OCI-LY7 (cell line): ENCODE results near the gene DNAH17. TPM values are rescaled to one million over a fixed set of nuclear protein-coding genes. Genes with fewer than 3 reads are reported as not detected.

Source experiments
- BruUV-seq: library from RNA; stranded (reverse); fragments of 400-500 nt; replicated peaks from 2 replicates; lab custom pipeline; 2021; lab: Mats Ljungman, UMichigan
- CTCF ChIA-PET: fragments of 300-600 bp; sonication (Branson Sonifier 250); formaldehyde crosslinking; loops from one replicate; lab custom pipeline; 2022; ENCODE audit warnings: antibody characterized with exemption; ENCODE audit not compliant: unreplicated experiment; lab: Charles Lee
- POLR2A ChIA-PET: fragments of 300-600 bp; sonication (Branson Sonifier 250); formaldehyde crosslinking; loops from one replicate; lab custom pipeline; 2022; ENCODE audit warnings: antibody characterized with exemption; lab: Charles Lee
- DNase-seq: peaks from one replicate; pipeline ENCODE4 v3.0.0-alpha.2; 2015; ENCODE audit warnings: low spot score
- H2AFZ ChIP-seq: fragments of 200-600 bp; sonication (generic), shearing (Covaris generic); 2 replicates; pipeline ENCODE4 v1.6.1; 2014; ENCODE audit warnings: mild to moderate bottlenecking, antibody characterized with exemption, low read length, moderate library complexity
- H3K27ac ChIP-seq: fragments of 200-600 bp; sonication (generic); 2 replicates; pipeline ENCODE4 v1.5.1; 2014; ENCODE audit warnings: mixed run types, low read depth, mild to moderate bottlenecking, moderate library complexity, low read length, inconsistent platforms; ENCODE audit not compliant: poor library complexity, severe bottlenecking
- H3K36me3 ChIP-seq: fragments of 200-600 bp; sonication (generic); 2 replicates; pipeline ENCODE4 v1.6.1; 2014; ENCODE audit warnings: mild to moderate bottlenecking, antibody characterized with exemption, low read length, moderate library complexity, mixed read lengths; ENCODE audit not compliant: insufficient read depth
- H3K4me1 ChIP-seq: fragments of 200-600 bp; sonication (generic); 2 replicates; pipeline ENCODE4 v1.5.1; 2014; ENCODE audit warnings: mild to moderate bottlenecking, low read length; ENCODE audit not compliant: insufficient read depth, poor library complexity, severe bottlenecking
- H3K4me2 ChIP-seq: fragments of 200-600 bp; sonication (generic); 2 replicates; pipeline ENCODE4 v1.6.1; 2014; ENCODE audit warnings: mild to moderate bottlenecking, low read length
- H3K4me3 ChIP-seq: fragments of 200-600 bp; sonication (generic); 2 replicates; pipeline ENCODE4 v1.5.1; 2014; ENCODE audit warnings: mild to moderate bottlenecking, low read depth, low read length; ENCODE audit not compliant: poor library complexity, severe bottlenecking
- H3K79me2 ChIP-seq: fragments of 200-600 bp; sonication (generic); 2 replicates; pipeline ENCODE4 v1.6.1; 2016; ENCODE audit warnings: low read depth, mild to moderate bottlenecking, low read length, moderate library complexity, mixed read lengths; ENCODE audit not compliant: insufficient read depth
- H3K9me2 ChIP-seq: fragments of 200-600 bp; sonication (generic); 2 replicates; pipeline ENCODE4 v1.6.1; 2016; ENCODE audit warnings: mild to moderate bottlenecking, low read length, mixed read lengths; ENCODE audit not compliant: insufficient read depth
- H3K9me3 ChIP-seq: fragments of 200-600 bp; sonication (generic); 2 replicates; pipeline ENCODE4 v1.6.1; 2014; ENCODE audit warnings: mild to moderate bottlenecking, mixed run types, low read length, mixed read lengths
- H4K20me1 ChIP-seq: fragments of 200-600 bp; sonication (generic); 2 replicates; pipeline ENCODE4 v1.6.1; 2014; ENCODE audit warnings: mild to moderate bottlenecking, antibody characterized with exemption, low read length, moderate library complexity, mixed read lengths; ENCODE audit not compliant: insufficient read depth
- EZH2phosphoT487 ChIP-seq: fragments of 200-600 bp; sonication (generic); IDR thresholded peaks from 2 replicates; pipeline ENCODE4 v1.6.1; 2018; ENCODE audit warnings: low read depth, borderline replicate concordance, mild to moderate bottlenecking, mixed run types, antibody characterized with exemption, low read length, moderate library complexity, mixed read lengths
- intact Hi-C: fragments of 100-400 bp; cut with micrococcal nuclease; formaldehyde crosslinking; loops from one replicate; pipeline ENCODE4 v1.10.0; 2022; ENCODE audit not compliant: unreplicated experiment
- total RNA-seq, 2 experiments: library from RNA; depleted of rRNA in 1 of 2; stranded (reverse); fragments of >200 nt in 1 of 2; shearing (Covaris generic) in 1 of 2; gene quantifications; 2 replicates each; pipeline ENCODE4 v1.2.3, GENCODE V29; 2014 to 2022
- TF ChIP-seq, protein P1 (sequence below): fragments of 200-600 bp; sonication (generic); conservative IDR thresholded peaks from 2 replicates; pipeline ENCODE4 v1.5.1; 2014; ENCODE audit warnings: mild to moderate bottlenecking, antibody characterized with exemption, low read length, moderate library complexity, mixed read lengths

The DNAH17 gene
- total RNA-seq, 2 experiments from 2014 or later = 0.89 to 1.1 TPM

GRCh38 chr17:78411241-78411857 is 165.8 kb downstream of the DNAH17 start:
- Histone ChIP-seq H3K9me2 (no peaks in the 10 kb centered on the region), H3K79me2 (no peaks in the 10 kb centered on the region), H3K9me3 (no peaks in the 10 kb centered on the region), H3K27ac (no peak overlapping the region), H3K4me2 (no peak overlapping the region), H2AFZ (no peak overlapping the region), H3K4me3 (no peak overlapping the region), H4K20me1 (no peaks in the 10 kb centered on the region), H3K36me3 (peaks cover 43% of the 10 kb centered on the region; the same call in 1 of the 2 replicates), H3K4me1 (peaks cover 4% of the 10 kb centered on the region)
- TF ChIP-seq, protein P1, sequence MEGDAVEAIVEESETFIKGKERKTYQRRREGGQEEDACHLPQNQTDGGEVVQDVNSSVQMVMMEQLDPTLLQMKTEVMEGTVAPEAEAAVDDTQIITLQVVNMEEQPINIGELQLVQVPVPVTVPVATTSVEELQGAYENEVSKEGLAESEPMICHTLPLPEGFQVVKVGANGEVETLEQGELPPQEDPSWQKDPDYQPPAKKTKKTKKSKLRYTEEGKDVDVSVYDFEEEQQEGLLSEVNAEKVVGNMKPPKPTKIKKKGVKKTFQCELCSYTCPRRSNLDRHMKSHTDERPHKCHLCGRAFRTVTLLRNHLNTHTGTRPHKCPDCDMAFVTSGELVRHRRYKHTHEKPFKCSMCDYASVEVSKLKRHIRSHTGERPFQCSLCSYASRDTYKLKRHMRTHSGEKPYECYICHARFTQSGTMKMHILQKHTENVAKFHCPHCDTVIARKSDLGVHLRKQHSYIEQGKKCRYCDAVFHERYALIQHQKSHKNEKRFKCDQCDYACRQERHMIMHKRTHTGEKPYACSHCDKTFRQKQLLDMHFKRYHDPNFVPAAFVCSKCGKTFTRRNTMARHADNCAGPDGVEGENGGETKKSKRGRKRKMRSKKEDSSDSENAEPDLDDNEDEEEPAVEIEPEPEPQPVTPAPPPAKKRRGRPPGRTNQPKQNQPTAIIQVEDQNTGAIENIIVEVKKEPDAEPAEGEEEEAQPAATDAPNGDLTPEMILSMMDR = no peak
- no peak for TF ChIP-seq EZH2phosphoT487
- intact Hi-C loops = no loop called here
- DNase-seq = no peak
- ChIA-PET POLR2A (interaction anchor here (0.5 kb wide), 1 partner anchor 183 kb away, joined by 3 read pairs; no protein-coding TSS in a partner anchor), CTCF (no interaction called here)
- BruUV-seq = no TSS peak

GRCh38 chr17:78409191-78409928 is 167.8 kb downstream of the DNAH17 start:
- BruUV-seq = no TSS peak
- Histone ChIP-seq H3K9me3 (no peaks in the 10 kb centered on the region), H3K4me2 (no peak overlapping the region), H4K20me1 (no peaks in the 10 kb centered on the region), H3K4me1 (peaks cover 4% of the 10 kb centered on the region), H3K36me3 (peaks cover 56% of the 10 kb centered on the region), H2AFZ (no peak overlapping the region), H3K27ac (no peak overlapping the region), H3K4me3 (no peak overlapping the region), H3K79me2 (no peaks in the 10 kb centered on the region), H3K9me2 (no peaks in the 10 kb centered on the region)
- TF ChIP-seq EZH2phosphoT487 = no peak
- TF ChIP-seq, protein P1 = no peak
- intact Hi-C loops = no loop called here
- ChIA-PET CTCF (no interaction called here), POLR2A (interaction anchor here (0.8 kb wide), 1 partner anchor 28 kb away, joined by 3 read pairs; no protein-coding TSS in a partner anchor)
- no peak for DNase-seq
